Mesenteric fat pad (tissue), 1 donor: ENCODE data around the gene SERPINA1. TPM values are rescaled to one million over a fixed set of nuclear protein-coding genes. Genes with fewer than 3 reads are reported as not detected.

Experiments
- DNase-seq: peaks from one replicate; pipeline ENCODE4 v3.0.0-alpha.2; 2020; ENCODE audit warnings: low spot score
- total RNA-seq: library from RNA; stranded (reverse); fragmentation: NEBNext Ultra II Directional; extraction: Animal tissue kit (Norgen Biotek cat#: 25700); gene quantifications from one replicate; pipeline ENCODE4 v1.2.1, GENCODE V29; 2021
- donor health status: DM: yes; HTN: yes; CAD: no.

Gene SERPINA1
- total RNA-seq, 1 donor from 2014 or later: 41.6 TPM

DNA sequence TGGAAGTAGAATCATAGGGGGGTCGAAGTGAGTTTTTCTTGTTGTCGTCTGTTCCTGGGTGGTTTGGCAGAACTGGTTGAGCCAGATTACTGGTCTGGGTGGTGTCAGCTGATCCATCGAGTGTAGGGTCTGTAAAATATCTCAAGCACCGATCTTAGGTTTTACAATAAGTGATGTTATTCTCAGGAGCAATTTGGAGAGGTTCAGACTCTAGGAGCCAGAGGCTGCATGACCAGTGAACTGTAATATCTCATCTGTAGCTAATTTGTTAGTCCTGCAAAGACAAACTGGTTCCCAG is 9.7 kb upstream of the SERPINA1 start:
- no peak for DNase-seq

DNA sequence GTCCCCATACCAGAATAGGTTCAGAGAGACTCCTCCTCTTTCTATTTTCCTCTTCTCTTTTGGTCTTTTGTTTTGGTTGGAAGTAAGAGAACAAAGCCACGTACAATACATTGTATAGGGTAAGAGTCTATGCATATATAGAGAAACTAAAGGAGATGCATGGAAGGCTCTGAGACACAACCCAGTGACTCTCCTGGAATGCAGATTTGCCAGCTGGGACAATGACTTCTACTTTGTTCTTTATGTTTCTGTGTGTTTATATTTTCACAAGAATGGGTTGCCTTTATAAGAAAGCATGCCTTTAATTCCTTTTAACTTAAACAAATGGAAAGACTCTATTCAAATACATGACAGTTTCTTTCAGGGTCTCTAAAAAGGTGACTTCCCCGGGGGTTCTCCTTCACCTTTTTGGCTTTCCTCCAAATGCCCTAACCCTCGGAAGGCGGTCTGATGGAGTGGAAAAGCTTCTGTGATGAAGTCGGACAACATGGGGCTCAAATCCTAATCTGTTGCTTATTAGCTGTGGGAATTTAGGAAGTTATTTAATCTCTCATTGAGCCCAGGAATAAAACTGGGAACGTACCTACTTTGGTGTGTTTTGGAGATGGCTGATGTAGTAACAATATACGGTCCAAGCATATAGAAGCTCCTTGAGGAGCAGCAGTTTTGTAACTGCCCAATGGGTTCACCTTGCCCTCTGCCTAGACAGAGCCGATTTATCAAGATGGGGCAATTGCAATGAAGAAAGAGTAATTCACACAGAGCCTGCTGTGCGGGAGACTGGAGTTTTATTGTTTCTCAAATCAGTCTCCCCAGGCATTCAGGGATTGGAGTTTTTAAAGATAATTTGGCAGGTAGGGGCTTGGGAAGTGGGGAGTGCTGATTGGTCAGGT is 9.1 kb upstream of the SERPINA1 start:
- DNase-seq: no peak

DNA sequence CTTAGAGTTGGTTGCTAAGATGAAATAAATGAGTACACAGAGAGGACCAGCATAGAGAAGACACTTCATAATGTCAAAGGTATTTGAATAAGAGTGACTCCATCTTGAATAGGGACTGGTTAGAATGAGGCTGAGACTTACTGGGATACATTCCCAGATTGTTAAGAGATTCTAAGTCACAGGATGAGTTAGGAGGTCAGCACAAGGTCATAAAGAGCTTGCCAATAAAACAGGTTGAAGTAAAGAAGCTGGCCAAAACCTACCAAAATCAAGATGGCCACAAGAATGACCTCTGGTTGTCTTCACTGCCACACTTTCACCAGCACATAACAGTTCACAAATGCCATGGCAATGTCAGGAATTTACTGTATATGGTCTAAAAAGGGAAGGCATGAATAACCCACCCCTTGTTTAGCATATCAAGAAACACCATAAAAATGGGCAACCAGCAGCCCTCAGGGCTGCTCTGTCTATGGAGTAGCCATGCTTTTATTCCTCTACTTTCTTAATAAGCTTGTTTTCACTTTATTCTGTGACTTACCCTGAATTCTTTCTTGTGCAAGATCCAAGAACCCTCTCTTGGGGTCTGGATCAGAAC is 8.3 kb upstream of the SERPINA1 start:
- no peak for DNase-seq

DNA sequence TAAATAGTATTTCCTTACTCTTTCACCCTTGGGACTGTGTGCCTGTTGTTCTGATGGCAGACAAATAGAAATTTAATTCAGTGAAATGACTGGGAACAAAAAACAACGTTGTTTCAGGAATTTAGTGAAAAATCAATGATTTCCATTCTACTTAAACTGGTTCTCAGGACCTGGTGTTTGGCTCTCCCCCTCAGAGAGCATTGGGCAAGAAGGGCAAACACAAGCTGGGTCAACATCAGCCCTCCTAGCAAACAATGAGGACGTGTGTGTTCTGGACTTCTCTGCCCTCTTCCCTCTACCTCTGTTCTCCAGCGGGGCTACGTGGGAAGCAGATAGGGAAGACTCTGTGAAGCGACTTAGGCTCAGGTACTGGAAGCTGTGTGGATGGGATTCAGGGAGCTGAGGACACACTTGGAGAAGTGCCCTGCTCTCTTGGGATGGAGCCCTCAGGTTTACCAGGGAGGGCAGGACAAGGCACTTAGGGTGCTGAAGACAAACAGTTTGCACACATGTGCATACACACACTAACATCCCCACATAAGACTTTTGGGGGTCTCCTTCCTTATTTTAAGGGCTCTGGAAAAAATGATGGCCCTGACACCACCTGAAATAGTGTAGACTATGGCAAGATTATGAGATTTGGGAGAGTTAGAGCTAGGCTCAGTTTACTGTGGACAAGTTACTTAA is 7.6 kb upstream of the SERPINA1 start:
- no peak for DNase-seq

DNA sequence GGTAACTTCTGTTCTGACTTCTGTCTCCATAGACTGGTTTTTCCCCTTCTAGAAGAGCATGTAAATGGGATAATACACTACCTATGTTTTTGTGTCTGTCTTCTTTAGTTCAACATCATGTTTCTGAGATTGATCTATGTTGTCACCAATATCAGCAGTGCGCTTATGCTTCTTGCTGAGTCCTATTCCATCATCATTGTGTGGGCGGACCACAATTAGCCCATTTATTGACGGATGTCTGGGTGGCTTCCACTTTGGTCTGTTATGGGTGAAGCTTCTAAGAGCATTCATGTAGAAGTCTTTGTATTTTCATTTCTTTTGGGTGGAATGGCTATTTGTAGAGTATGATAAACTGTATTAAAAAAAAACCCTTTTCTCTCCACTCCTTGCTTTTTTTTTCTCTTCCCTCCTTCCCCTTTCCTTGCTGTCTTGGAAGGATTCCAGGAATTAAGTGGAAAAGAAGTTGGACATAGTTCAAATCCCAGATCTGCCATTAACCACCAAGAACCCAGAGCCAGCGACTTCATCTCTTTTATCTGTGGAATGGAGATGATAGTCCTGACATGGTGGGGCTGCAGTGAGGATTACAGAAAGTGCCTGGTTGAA is 7.0 kb upstream of the SERPINA1 start:
- no peak for DNase-seq

DNA sequence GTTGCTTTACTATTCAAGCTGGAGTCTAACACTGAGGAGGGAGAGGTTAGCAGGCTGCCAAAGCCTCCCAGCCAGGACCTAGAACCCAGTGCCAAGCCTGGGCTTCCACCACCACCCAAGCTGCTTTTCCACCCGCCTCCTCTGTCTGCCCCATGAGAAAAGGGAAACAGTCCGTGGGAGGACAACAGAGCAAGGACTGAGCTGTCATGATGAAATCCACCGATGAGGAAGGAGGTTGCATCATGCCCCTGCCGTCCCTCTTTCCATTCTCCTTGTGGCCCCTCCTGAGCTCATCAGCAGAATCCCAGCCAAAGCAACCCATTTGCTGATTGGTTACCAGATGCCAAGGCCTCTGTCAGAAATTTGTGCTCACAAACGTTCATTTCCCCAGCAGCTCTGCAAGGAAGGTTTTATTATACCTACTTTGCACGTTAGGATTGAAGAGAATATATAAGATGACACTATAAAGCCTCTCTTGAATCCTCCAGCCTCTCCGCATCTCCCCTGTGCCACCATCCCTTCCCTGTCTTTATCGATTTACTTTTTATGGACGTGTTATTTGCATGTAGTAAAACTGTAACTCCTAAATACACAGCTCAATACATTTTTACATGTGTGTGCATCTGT is 6.3 kb upstream of the SERPINA1 start:
- no peak for DNase-seq

DNA sequence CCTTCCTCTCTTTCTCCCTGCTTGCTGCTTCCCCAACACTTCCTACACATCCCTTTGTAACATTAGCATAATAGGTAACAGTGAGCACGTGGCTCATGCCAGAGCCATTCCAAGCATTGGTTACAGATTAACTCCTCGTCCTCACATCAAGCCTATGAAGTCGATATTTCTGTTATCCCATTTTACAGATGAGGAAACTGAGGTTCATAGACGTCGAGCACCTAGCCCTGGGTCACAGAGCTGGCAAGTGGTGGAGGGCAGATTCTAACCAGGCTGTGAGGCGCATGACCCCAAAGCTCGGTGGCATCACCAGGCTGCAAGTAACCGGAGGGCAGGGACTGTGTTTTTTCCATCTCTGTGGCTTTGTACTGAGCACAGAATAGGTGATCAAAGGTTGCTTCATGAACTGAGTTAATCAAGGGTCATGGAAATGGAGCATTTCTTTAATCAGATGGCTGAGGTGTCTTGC is 5.7 kb upstream of the SERPINA1 start:
- DNase-seq: no peak

DNA sequence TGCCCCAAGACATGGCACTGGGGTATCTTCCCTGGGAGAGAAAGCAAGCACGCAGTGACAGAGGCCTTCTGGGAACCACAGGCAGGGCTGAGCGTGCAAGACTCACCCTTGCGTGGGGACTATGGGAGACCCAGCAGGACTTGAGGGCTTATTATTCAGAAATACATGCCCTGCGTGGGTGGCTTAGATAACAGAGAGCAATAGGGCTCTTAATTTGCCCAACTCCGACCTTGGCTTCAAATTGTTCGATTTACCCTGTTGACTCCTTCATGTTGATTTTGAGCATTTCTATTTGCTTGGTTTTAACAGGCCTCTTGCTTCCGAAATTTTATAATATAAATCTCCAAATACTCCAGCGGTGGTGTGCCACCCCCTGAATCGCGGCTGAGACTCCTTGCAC is 5.1 kb upstream of the SERPINA1 start:
- no peak for DNase-seq

DNA sequence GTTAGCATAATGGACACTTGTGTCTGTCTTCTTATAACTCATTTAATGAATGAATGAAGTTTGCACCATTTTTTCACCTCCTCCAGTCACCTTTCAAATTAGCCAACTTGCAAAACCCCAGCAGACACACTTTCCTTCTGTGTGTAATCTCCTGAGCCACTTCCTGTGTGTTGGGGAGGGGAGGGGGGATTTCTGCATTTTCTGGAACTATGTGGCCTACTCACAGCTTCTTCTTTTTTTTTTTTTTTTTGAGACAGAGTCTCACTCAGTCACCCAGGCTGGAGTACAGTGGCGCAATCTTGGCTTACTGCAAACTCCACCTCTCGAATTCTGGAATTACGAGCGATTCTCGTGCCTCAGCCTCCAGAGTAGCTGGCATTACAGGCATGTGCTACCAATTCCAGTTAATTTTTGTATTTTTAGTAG is 4.1 kb upstream of the SERPINA1 start:
- DNase-seq: no peak

DNA sequence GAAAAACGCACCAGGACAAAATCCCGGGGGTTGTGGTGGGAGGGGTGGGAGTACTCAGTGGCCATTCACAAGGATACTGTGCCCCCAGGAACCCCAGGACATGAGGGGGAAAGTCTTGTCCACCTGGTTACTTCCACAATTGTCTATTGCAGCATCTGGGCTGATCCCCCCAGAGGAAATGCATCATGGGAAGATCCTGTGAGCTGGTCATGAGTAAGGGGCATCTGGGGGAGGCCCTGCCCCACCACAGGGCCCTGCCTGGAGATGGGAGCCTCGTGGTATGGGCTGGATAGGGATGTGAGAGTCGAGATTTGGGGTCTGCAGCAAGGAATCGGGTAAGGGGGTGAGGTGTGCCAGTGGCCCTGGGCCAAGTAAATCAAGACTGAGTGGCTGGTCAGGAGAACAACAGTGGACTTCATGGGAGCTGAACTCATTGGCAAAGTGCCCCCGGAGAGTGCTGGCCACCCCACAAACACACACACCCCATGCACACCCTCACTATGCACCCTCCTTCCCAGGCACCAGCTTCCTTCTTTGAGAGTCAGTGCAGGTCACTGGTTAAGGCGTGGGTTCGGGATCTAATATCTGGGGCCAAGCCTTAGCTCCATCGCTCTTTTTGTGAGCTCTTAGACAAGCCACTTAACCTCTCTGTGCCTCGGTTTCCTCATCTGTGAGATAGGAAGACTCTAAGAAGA is 3.0 kb upstream of the SERPINA1 start:
- DNase-seq: no peak

DNA sequence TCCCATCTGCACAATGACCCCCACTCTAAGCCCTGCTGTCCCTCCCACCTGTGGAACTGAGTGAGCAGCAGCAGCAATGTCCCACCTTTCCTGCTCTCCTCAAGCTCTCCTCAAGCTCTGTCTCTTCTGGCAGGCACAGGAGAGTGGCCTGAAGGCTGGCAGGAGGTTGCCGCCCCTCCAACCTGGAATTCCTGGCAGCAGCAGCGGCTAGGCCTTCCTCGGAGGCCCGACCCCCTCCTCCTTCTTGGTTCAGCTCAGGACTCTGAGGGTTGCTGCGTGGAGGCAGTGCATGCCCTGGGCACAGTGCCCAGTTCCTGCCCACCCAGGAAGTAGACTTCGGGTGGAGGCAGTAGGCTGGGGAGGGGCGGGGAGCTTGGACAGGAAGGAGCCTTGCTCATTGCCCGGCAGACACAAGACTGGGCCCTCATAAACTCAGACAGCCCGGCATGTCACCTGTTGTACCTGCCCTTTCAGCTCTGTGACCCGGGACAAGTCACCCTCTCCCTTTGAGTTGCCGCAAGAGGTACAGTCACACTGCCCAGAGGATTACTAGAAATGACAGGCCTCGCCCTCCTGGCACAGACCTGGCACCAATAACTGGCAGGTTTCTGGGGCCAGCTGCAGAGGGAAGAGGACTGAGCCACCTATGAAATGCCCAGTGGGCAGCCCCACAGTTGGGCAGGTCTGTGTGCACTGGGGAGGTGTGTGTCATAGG is 2.1 kb upstream of the SERPINA1 start:
- no peak for DNase-seq

DNA sequence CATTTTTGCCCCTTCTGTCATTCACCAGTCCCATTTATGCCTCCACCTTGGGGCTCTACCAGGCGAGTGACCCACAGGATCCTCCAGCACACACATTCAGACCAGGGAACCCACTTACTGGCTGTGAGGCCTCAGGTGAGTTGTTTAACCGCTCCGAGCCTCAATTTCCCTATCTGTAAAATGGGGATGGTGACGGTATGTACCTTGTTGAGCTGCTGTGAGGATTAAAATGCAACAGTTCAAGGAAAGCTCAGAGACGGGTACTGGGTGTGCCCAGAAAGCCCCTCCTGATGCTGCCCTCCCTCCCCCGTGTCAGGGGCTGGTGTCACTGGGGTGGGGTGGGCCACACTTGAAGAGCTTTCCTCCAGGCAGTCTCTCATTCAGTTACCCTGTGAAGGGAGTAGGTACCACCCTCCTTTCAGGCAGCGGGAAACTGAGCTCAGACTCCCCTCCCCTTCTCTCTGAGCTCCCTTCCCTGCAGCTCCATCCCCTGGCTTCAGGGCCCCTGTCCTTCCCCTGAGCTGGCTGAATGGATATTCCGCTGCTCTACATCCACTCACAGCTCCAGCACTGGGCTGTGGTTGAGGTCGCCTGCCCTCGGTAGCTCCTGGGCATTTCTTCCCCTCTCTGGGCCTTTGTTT is 1.4 kb upstream of the SERPINA1 start:
- DNase-seq: no peak

DNA sequence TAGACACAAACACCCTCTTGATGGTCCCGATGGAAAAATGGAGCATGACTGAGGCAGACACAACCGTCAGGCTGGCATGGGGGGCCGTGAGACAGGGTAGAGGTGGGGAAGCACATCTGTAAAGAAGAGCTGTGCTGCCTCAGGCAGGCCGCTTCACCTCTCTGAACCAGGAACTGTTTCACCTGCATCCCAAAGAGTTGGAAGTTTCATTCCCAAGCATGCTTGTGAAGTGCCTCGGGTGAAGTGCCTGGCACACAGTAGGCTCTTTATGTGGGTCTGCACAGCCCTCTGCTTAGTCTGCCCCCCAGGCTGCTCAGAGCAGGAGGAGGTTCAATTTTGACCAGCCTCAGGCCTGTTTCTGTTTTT is 685 bp upstream of the SERPINA1 start:
- no peak for DNase-seq

DNA sequence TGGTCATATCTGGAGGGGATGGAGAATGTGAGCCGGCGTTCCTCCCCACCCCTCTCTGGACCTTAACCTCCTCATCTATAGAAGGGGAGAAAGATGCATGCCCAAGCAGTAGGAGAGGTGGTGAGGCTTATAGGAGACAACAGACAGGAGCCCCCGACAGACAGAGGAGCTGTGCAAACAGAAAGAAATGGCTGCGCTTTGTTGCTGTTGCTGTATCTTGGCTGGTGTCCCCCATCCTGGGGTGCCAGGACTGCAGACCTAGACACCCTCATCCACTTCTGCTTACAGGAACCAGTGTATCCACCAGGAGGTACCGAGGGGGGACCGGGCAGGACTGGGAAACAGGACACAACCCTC is 397 bp downstream of the SERPINA1 start:
- DNase-seq: no peak

DNA sequence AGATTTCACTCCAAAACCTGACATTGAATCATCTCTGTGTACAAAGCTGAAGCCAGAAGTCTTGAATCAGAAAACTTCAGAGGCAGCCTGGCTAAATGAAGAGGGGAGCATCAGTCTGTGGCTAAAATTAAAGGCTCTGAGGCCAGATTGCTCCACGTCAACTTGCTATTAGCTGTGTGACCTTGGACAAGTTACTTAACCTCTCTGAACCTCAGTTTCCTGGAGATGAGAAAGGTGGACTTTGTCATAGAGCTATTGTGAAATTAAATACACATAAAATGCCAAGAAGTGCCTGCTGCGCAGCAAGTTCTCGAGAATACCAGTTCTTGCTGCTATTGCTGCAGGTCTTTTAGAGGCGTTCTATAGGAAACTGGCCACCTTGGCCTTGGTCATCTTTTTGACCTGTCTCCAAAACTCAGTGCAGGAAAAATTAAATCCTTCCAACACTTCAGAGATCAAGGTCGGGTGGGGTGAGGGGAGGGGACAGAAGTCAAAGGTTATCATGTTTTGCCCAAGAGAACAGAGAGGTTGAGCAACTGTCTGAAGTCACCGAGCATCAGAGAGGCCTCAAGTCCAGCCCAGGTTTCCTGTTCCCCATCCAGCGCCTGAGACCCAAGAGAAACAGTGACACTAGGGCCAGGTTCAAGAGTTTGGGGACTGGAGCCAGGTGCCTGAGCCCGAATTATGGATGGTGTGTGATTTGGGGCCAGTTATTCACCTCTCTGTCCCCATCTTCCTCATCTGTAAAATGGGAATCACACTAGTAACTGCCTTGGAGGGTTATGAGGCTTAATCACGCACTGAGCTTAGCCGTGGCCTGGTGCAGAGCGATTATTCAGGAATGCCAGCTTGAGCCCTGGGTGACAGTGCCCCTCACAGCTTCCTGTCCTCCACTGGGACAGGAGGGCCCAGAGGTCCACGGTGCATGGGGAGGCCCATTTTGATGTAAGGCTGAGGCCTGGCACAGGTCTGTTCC is 1.1 kb downstream of the SERPINA1 start:
- DNase-seq: no peak

DNA sequence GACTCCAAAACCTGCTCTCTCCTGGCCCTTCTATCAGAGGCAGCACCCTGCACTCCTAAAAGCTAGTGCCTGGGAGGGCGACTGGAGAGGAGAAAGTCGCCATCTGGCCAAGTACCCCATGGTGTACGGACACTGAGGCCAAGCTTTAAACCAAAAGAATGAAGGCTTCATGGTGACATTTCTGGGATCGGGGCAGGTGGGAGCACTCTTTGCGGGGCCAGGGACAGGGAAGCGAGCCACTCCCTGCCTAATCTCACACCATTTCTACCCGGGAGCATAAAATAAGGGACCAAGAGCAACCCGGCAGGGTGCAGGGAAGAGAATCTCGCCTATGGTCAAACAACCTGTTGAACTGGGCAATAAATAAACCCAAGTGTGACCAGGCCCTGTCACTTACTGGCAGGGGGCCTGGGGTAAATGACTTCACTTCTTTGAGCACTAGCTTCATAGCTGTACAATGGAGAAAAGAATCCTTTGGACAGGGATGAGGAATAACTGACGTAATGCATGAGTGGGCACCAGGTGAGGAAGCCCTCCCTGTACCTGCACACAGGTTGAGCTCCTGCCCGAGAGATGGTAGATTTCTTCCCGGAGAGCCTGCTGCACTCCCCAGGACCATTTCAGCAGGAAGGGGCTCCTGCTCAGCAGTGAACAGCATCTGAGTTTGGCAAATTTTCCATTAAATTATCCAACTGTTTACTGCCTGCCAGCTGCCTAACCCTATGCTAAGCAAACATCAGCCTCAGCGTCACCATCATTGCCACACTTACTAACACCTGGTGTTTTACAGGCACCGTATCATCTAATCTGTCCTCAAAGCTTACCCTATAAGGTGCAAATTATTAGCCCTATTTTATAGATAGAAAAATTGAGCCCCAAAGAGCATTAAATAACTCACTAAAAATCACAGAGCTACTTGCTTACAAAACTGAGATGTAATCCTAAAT is 2.0 kb downstream of the SERPINA1 start:
- DNase-seq: no peak

DNA sequence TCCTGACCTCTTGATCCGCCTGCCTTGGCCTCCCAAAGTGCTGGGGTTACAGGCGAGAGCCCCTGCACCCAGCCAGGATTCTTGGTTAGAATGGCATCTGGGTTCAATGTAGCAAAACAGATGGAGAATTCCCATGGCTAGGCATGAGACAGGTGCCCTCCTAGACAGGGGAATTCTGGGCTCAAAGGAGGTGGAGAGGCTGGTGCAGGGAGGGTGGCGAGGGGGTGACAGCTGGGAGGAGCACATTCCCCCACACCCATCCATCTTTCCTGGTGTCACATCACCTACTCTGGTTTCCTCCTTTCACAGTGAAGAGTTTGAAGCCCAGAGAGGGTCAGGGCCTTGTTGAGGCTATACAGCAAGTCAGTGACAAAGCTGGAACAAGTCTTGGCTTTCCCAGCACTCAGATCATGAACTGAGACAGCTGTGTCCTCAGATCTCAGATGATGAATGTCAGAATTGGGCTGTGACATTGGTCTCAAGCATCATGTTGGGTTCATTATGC is 2.8 kb downstream of the SERPINA1 start:
- DNase-seq: no peak
